ENCODE data around the gene PRELID3B. TPM values are rescaled to one million over a fixed set of nuclear protein-coding genes. Genes with fewer than 3 reads are reported as not detected.

Gene PRELID3B
- total and polyA plus RNA-seq, 2 of the 13 experiments (the other 11 are each of a cell fraction or from before 2014, with no cell fraction given): 23.3 to 42.6 TPM

- no peak for TF ChIP-seq ZNF142 (CRISPR knock-in tag; IDR thresholded peaks at IDR 0.05)
- no peak for TF ChIP-seq FIP1L1 (IDR thresholded peaks at IDR 0.05; ENCODE audit: borderline replicate concordance, insufficient read depth, low read depth, low read length)
- TF ChIP-seq TBX2 (CRISPR knock-in tag; IDR thresholded peaks at IDR 0.05; ENCODE audit: borderline replicate concordance): no peak
- 0 out of 2 replicates have a peak, but pooled peaks have one; percentile 7 for TF ChIP-seq HNF4G (IDR thresholded peaks at IDR 0.05; ENCODE audit: borderline replicate concordance, low read depth, low read length)
- no peak for TF ChIP-seq HNF4G (CRISPR knock-in tag; IDR thresholded peaks at IDR 0.05; ENCODE audit: borderline replicate concordance, low read depth)
- no peak for TF ChIP-seq REST (IDR thresholded peaks at IDR 0.05; ENCODE audit: borderline replicate concordance in 1 of 2, low read depth in 1 of 2, low read length in 2 of 2)
- no peak for TF ChIP-seq TCF7L2 (IDR thresholded peaks at IDR 0.05; ENCODE audit: low read depth, low read length)
- no peak for TF ChIP-seq ZNF12 (CRISPR knock-in tag; IDR thresholded peaks at IDR 0.05)
- TF ChIP-seq MAZ (IDR thresholded peaks at IDR 0.05; ENCODE audit: borderline replicate concordance, low read depth, low read length): no peak
- no peak for TF ChIP-seq MAZ (CRISPR knock-in tag; IDR thresholded peaks at IDR 0.05; ENCODE audit: low read depth)
- TF ChIP-seq ZBTB7A (CRISPR knock-in tag; IDR thresholded peaks at IDR 0.05): no peak
- TF ChIP-seq PHF5A (CRISPR knock-in tag; IDR thresholded peaks at IDR 0.05; ENCODE audit: low read depth, unreplicated experiment): no peak
- TF ChIP-seq ZNF773 (CRISPR knock-in tag; IDR thresholded peaks at IDR 0.05; ENCODE audit: borderline replicate concordance): no peak
- TF ChIP-seq PRDM4 (CRISPR knock-in tag; IDR thresholded peaks at IDR 0.05; ENCODE audit: borderline replicate concordance): no peak
- TF ChIP-seq ZNF274 (CRISPR knock-in tag; IDR thresholded peaks at IDR 0.05): 0 out of 2 replicates have a peak, but pooled peaks have one; percentile 15
- TF ChIP-seq CENPX (CRISPR knock-in tag; IDR thresholded peaks at IDR 0.05): no peak
- TF ChIP-seq ATRX (CRISPR knock-in tag; IDR thresholded peaks at IDR 0.05; ENCODE audit: borderline replicate concordance): no peak
- TF ChIP-seq ZNF570 (CRISPR knock-in tag; IDR thresholded peaks at IDR 0.05; ENCODE audit: borderline replicate concordance): no peak
These were observed 39.6 kb downstream of the PRELID3B start (continued) for GRCh38 chr20:59002874-59003399.

Measured in HepG2 (cell line).